Cardiac fibroblast (primary cell): ENCODE data around the gene FADD.

Experiments
- DNase-seq, 2 donors: peaks; one replicate each; pipeline versions ENCODE4 v3.0.0 to v3.0.0-alpha.2; 2010; ENCODE audit warnings: low read depth in 2 of 2
- H3K4me3 ChIP-seq, 2 donors: replicated peaks in 1 of 2; 1 replicate in 1 of 2; 2 replicates in 1 of 2; pipeline ENCODE4 v1.5.1; 2011; ENCODE audit warnings: low read depth in 2 of 2, low read length in 2 of 2, mild to moderate bottlenecking in 2 of 2, moderate library complexity in 1 of 2
- TF ChIP-seq, protein P1 (sequence below): IDR thresholded peaks from one replicate; pipeline ENCODE4 v1.5.1; 2011; ENCODE audit warnings: low read depth, mild to moderate bottlenecking, low read length, inconsistent platforms

Gene FADD

DNA sequence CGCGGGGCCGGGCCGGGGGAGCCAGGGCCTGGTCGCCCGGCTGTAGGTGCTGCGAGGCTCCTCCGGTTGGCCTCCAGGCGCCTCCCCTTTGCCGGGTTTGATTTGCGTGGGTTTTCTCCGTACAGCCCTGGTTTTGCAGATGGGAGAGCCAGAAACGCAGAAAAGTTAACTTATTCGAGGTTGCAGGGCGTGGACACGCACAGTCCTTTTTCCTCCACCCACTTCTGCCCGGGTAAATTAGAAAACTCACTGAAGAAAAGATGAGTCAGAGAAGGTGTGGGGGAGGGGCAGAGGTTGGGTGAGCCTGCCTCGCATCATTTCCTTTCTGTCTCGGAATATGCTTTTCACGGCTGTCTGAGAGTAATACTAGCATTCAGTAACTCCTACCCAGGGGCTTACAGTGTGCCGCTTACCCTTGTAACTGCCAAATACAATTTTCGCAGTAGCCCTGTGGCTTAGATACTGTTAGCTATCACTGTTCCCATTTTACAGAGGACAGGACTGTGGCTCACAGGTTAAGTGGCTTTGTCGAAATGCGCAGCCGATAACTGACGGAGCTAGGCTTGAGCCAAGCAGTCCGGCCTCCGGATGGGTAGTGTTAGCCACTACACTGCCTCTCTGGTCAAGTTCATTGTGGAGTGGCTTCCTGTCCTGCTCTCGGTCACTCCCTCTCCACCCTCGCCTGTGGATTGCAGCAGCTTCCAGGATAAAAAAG is 812 bp downstream of the FADD start:
- TF ChIP-seq, protein P1, sequence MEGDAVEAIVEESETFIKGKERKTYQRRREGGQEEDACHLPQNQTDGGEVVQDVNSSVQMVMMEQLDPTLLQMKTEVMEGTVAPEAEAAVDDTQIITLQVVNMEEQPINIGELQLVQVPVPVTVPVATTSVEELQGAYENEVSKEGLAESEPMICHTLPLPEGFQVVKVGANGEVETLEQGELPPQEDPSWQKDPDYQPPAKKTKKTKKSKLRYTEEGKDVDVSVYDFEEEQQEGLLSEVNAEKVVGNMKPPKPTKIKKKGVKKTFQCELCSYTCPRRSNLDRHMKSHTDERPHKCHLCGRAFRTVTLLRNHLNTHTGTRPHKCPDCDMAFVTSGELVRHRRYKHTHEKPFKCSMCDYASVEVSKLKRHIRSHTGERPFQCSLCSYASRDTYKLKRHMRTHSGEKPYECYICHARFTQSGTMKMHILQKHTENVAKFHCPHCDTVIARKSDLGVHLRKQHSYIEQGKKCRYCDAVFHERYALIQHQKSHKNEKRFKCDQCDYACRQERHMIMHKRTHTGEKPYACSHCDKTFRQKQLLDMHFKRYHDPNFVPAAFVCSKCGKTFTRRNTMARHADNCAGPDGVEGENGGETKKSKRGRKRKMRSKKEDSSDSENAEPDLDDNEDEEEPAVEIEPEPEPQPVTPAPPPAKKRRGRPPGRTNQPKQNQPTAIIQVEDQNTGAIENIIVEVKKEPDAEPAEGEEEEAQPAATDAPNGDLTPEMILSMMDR = no peak
- H3K4me3 ChIP-seq = peak overlapping the region; percentile 96 to 99
- DNase-seq = peak; percentile 82 to 95

DNA sequence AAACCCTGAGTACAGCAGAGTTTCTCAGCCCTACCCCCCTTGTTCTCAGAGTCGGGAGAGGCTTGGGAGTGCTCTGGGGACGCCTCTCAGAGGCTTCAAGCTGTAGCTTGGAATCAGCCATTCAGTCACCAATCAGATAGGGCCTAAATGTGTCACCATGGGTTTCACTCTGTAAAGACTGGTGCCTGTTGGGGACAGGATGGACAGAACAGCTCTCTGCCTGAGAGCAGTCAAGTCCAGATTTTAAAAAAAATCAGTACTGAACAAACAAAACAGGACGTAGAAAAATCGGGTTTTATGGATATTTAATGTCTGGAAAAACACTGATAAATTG is 1.3 kb downstream of the FADD start:
- H3K4me3 ChIP-seq = peak overlapping the region; percentile 96 to 99
- no peak for DNase-seq
- TF ChIP-seq, protein P1 = no peak

DNA sequence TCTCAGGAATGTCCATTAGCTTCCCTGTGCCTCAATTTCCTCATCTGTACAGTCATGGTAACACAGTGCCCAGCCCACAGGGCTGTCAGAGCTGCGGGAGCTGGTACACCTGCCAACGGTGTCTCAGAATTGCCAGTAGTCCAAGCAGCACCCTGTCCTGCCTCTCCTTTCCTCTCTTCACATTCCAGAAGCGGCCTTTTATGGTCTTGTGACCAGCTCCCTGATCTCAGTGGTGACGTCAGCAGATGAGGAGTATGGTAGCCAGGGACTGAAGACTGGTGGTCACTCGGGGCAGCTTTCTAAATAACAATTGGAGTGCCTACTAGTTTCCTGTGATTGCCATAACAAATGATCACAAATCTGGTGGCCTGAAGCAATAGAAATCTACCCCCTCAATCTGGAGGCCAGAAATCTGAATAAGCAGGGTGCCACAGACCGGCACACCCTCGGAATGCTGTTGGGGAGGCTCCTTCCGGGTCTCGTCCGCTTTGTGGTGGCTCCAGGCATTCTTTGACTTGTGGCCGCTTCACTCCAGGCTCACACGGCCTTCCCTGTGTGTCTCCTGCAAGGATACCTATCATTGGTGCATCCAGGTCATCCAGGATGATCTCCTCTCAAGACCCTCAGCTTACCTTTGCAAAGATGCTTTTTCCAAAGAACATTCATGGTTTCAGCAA is 2.1 kb downstream of the FADD start:
- TF ChIP-seq, protein P1 = no peak
- H3K4me3 ChIP-seq = peak overlapping the region in 1 of 2 donors; percentile 99
- peak; percentile 28 to 40 for DNase-seq

DNA sequence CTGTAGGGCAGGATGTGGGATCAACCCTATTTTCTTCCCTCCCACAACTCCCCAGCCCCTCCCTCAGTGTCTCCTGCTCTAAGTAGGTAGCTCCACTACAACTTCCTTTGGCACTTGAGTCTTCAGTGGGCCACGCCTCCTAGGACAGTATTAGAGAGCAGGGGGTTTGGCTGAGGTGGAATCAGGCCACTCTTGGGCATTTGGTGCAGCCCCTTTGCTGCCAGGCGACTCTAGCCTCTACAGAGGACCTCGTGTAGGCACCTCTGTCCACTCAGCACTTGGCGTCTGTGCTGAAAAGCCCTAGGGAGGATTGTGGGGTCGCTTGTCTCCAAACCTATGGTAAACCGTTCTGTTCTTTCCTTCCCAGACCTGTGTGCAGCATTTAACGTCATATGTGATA is 2.7 kb downstream of the FADD start:
- TF ChIP-seq, protein P1 = no peak
- no peak for DNase-seq
- no peak overlapping the region for H3K4me3 ChIP-seq

DNA sequence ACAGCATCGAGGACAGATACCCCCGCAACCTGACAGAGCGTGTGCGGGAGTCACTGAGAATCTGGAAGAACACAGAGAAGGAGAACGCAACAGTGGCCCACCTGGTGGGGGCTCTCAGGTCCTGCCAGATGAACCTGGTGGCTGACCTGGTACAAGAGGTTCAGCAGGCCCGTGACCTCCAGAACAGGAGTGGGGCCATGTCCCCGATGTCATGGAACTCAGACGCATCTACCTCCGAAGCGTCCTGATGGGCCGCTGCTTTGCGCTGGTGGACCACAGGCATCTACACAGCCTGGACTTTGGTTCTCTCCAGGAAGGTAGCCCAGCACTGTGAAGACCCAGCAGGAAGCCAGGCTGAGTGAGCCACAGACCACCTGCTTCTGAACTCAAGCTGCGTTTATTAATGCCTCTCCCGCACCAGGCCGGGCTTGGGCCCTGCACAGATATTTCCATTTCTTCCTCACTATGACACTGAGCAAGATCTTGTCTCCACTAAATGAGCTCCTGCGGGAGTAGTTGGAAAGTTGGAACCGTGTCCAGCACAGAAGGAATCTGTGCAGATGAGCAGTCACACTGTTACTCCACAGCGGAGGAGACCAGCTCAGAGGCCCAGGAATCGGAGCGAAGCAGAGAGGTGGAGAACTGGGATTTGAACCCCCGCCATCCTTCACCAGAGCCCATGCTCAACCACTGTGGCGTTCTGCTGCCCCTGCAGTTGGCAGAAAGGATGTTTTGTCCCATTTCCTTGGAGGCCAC is 3.3 kb downstream of the FADD start:
- TF ChIP-seq, protein P1 = no peak
- H3K4me3 ChIP-seq = no peak overlapping the region
- DNase-seq = no peak

DNA sequence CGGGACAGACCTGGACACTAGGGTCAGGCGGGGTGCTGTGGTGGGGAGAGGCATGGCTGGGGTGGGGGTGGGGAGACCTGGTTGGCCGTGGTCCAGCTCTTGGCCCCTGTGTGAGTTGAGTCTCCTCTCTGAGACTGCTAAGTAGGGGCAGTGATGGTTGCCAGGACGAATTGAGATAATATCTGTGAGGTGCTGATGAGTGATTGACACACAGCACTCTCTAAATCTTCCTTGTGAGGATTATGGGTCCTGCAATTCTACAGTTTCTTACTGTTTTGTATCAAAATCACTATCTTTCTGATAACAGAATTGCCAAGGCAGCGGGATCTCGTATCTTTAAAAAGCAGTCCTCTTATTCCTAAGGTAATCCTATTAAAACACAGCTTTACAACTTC is 3.9 kb downstream of the FADD start:
- no peak overlapping the region for H3K4me3 ChIP-seq
- TF ChIP-seq, protein P1 = no peak
- DNase-seq = no peak
